BE2C (cell line): ENCODE data around the gene TPM3.

Experiments
- DNase-seq: peaks from one replicate; pipeline ENCODE4 v3.0.0-alpha.2; 2020
- H3K27me3 ChIP-seq: fragments of 250-450 bp; sonication (Bioruptor Pico); 2 replicates; pipeline ENCODE4 v1.5.1; 2020; ENCODE audit warnings: mild to moderate bottlenecking
- H3K36me3 ChIP-seq: fragments of 250-450 bp; sonication (Bioruptor Pico); 2 replicates; pipeline ENCODE4 v1.5.1; 2020; ENCODE audit warnings: mild to moderate bottlenecking
- H3K4me1 ChIP-seq: fragments of 250-450 bp; sonication (Bioruptor Pico); 2 replicates; pipeline ENCODE4 v1.5.1; 2020
- H3K4me3 ChIP-seq: 2 replicates; pipeline ENCODE4 v1.5.1; 2011; ENCODE audit warnings: low read depth, low read length
- H3K9me3 ChIP-seq: fragments of 250-450 bp; sonication (Bioruptor Pico); 2 replicates; pipeline ENCODE4 v1.5.1; 2020
- CTCF ChIP-seq: IDR thresholded peaks from 2 replicates; pipeline ENCODE4 v1.5.1; 2012; ENCODE audit warnings: mild to moderate bottlenecking, low read depth, low read length

The TPM3 gene

GRCh38 chr1:154182344-154183045, 9.4 kb downstream of the TPM3 start:
- DNase-seq = peak; percentile 40
- H3K4me1 ChIP-seq = peaks cover 20% of the 10 kb centered on the region

GRCh38 chr1:154181944-154182343, 10.0 kb downstream of the TPM3 start:
- TF ChIP-seq CTCF = no peak
- no peaks in the 10 kb centered on the region for H3K9me3 ChIP-seq
- H3K27me3 ChIP-seq = no peaks in the 10 kb centered on the region
- H3K4me1 ChIP-seq = peaks cover 20% of the 10 kb centered on the region
- peak overlapping the region; percentile 94 for H3K4me3 ChIP-seq
- peaks cover 6% of the 10 kb centered on the region for H3K36me3 ChIP-seq
- no peak for DNase-seq

More at GRCh38 chr1:154182344-154183045, 9.4 kb downstream of the TPM3 start:
- H3K9me3 ChIP-seq = no peaks in the 10 kb centered on the region
- H3K36me3 ChIP-seq = peaks cover 6% of the 10 kb centered on the region; the same call in 1 of the 2 replicates
- peak overlapping the region; percentile 94 for H3K4me3 ChIP-seq
- H3K27me3 ChIP-seq = no peaks in the 10 kb centered on the region
- 0 out of 2 replicates have a peak, but pooled peaks have one; percentile 4 for TF ChIP-seq CTCF

- H3K9me3 ChIP-seq = no peaks in the 10 kb centered on the region
- TF ChIP-seq CTCF = no peak
- no peaks in the 10 kb centered on the region for H3K27me3 ChIP-seq
- no peak overlapping the region for H3K4me3 ChIP-seq
- H3K36me3 ChIP-seq = peaks cover 15% of the 10 kb centered on the region
- peaks cover 20% of the 10 kb centered on the region for H3K4me1 ChIP-seq
- no peak for DNase-seq
Measured at GRCh38 chr1:154179946-154180687, 11.8 kb downstream of the TPM3 start.

GRCh38 chr1:154178911-154179811, 12.7 kb downstream of the TPM3 start:
- H3K36me3 ChIP-seq = peaks cover 20% of the 10 kb centered on the region
- TF ChIP-seq CTCF = no peak
- DNase-seq = peak; percentile 21
- no peaks in the 10 kb centered on the region for H3K27me3 ChIP-seq
- peaks cover 20% of the 10 kb centered on the region for H3K4me1 ChIP-seq
- H3K4me3 ChIP-seq = no peak overlapping the region
- H3K9me3 ChIP-seq = no peaks in the 10 kb centered on the region

- H3K36me3 ChIP-seq = peaks cover 28% of the 10 kb centered on the region
- no peak for TF ChIP-seq CTCF
- no peaks in the 10 kb centered on the region for H3K9me3 ChIP-seq
- no peak overlapping the region for H3K4me3 ChIP-seq
- H3K27me3 ChIP-seq = no peaks in the 10 kb centered on the region
- DNase-seq = no peak
- peaks cover 20% of the 10 kb centered on the region for H3K4me1 ChIP-seq
Measured at GRCh38 chr1:154178013-154178412, 13.9 kb downstream of the TPM3 start.
